Psoas muscle (tissue), 8 donors: ENCODE data around the gene SMARCA4. TPM values are rescaled to one million over a fixed set of nuclear protein-coding genes. Genes with fewer than 3 reads are reported as not detected.

Experiments
- ATAC-seq, 4 donors: fragments of 200-7000 bp; cut with Tn5 transposase; one replicate each; pipeline ENCODE4 v1.9.1; 2020; ENCODE audit warnings: moderate library complexity in 3 of 4, mild to moderate bottlenecking in 2 of 4
- DNase-seq, 2 donors: peaks; one replicate each; pipeline ENCODE4 v3.0.0-alpha.2; 2020
- H3K27ac ChIP-seq: fragments of 200-600 bp; one replicate; pipeline ENCODE4 v1.8.0; 2022
- H3K27me3 ChIP-seq, 3 donors: fragments of 200-600 bp in 1 of 3; one replicate each; pipeline versions ENCODE4 v1.6.1 to v1.8.0; 2013 to 2022; ENCODE audit warnings: low read length in 2 of 3, mild to moderate bottlenecking in 2 of 3, moderate library complexity in 1 of 3; ENCODE audit not compliant: insufficient read depth in 3 of 3
- H3K36me3 ChIP-seq, 2 donors: fragments of 200-600 bp in 1 of 2; one replicate each; pipeline versions ENCODE4 v1.6.1 to v1.8.0; 2013 to 2022; ENCODE audit warnings: low read depth in 1 of 2, mild to moderate bottlenecking in 1 of 2, moderate library complexity in 1 of 2; ENCODE audit not compliant: insufficient read depth in 1 of 2
- H3K4me1 ChIP-seq: fragments of 200-600 bp; one replicate; pipeline ENCODE4 v1.8.0; 2022
- H3K4me3 ChIP-seq: fragments of 200-600 bp; one replicate; pipeline ENCODE4 v1.8.0; 2022; ENCODE audit warnings: mild to moderate bottlenecking
- H3K9me3 ChIP-seq: fragments of 200-600 bp; one replicate; pipeline ENCODE4 v1.8.0; 2022
- CTCF ChIP-seq: fragments of 200-600 bp; IDR thresholded peaks from one replicate; pipeline ENCODE4 v1.8.0; 2022; ENCODE audit warnings: antibody characterized with exemption
- WGBS, 3 donors: extraction: QIAGEN DNeasy Blood & Tissue Kit; methylation state at CpG; one replicate each; pipeline versions ENCODE4 v1.1.6 to v1.1.7; 2013; 5-methylcytosine and 5-hydroxymethylcytosine counted together
- intact Hi-C, 2 donors: fragments of 100-400 bp; cut with DNase I; formaldehyde crosslinking; loops; one replicate each; pipeline versions ENCODE4 v1.11.0 to v1.14.2; 2022
- polyA plus RNA-seq, 3 donors: library from polyadenylated mRNA; stranded (reverse); fragments of 200-250 nt; gene quantifications; one replicate each; pipeline ENCODE4 v1.2.3, GENCODE V29; 2013
- total RNA-seq, 4 donors: library from RNA; stranded (reverse); fragmentation: NEBNext Ultra II Directional in 2 of 4; extraction: Animal tissue kit (Norgen Biotek cat#: 25700) in 2 of 4; gene quantifications; one replicate each; pipeline versions ENCODE4 v1.2.1 to v1.2.4, GENCODE V29; 2021 to 2023
- donor health status: healthy with polysubstance abuse.
- donor health status: DM: no; HTN: no; CAD: no; lungs with moderate emphysema.
- donor health status: Bipolar disorder and iron deficiency.
- donor health status: healthy.
- donor health status: DM: yes; HTN: yes; CAD: no.
- donor health status: DM: no; HTN: no; CAD: no.
- donor health status: DM: no; HTN: no; CAD: no.
- donor health status: DM: yes; HTN: yes; CAD: no.

SMARCA4 gene
- total and polyA plus RNA-seq, 7 donors: 34.8 to 124 (median 51.9) TPM

DNA sequence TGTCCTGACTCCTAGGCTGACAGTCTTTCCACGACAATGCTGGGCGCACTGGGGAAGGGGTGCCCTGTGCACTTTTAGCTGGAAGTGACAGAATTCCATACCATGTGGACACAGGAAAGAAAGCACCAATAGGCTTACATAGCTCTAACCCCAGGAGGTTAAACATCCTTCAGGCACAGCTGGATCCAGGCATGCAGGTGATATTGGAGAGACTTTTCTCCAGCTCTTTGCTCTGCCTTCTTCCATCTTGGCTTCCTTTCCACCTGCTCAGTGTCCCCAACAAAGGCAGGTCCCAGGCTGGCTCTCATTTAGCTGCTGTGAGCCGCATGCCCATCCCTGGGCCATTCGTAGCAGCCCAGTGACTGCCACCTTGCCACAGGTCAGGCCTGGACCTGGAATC lies 67.3 kb downstream of the SMARCA4 start:
- no peak overlapping the region for H3K4me3 ChIP-seq
- no peak overlapping the region for H3K27ac ChIP-seq
- H3K27me3 ChIP-seq: no peaks in the 10 kb centered on the region
- no peak for TF ChIP-seq CTCF
- H3K4me1 ChIP-seq: no peaks in the 10 kb centered on the region
- H3K36me3 ChIP-seq: peaks cover 5 to 98% of the 10 kb centered on the region in 2 donors
- DNase-seq (no peak), ATAC-seq (no peak)
- WGBS, 3 donors: 91 to 95% (median 91%) methylated on average over 4 of the region's 4 CpGs
- H3K9me3 ChIP-seq: no peaks in the 10 kb centered on the region
- intact Hi-C loops: no loop called here

- Histone ChIP-seq H3K9me3 (no peaks in the 10 kb centered on the region), H3K4me3 (no peak overlapping the region), H3K4me1 (peaks cover 14% of the 10 kb centered on the region), H3K27ac (no peak overlapping the region), H3K36me3 (peaks cover 0 to 96% of the 10 kb centered on the region in 2 donors), H3K27me3 (no peaks in the 10 kb centered on the region)
- no peak for DNase-seq
- no peak for ATAC-seq
- WGBS, 3 donors: 88 to 93% (median 90%) methylated on average over 21 of the region's 21 CpGs
- TF ChIP-seq CTCF: no peak
- intact Hi-C loops: no loop called here
Measured at GRCh38 chr19:11031421-11032070, 70.7 kb downstream of the SMARCA4 start.

DNA sequence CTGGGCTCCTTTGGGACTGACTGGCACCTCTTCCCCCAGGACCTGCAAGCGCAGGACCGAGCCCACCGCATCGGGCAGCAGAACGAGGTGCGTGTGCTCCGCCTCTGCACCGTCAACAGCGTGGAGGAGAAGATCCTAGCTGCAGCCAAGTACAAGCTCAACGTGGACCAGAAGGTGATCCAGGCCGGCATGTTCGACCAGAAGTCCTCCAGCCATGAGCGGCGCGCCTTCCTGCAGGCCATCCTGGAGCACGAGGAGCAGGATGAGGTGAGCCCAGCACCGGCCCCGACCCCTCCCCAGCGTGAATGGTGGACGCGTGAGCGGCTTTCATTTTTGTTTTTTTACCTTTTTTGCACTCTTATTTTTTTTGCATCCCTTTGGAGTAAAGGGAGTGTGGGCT lies 72.4 kb downstream of the SMARCA4 start:
- 90 to 92% (median 92%) methylated on average over 22 of the region's 22 CpGs for WGBS, 3 donors
- Histone ChIP-seq H3K4me3 (no peak overlapping the region), H3K36me3 (peaks cover 0 to 96% of the 10 kb centered on the region in 2 donors), H3K27me3 (no peaks in the 10 kb centered on the region), H3K4me1 (peaks cover 14% of the 10 kb centered on the region), H3K9me3 (no peaks in the 10 kb centered on the region), H3K27ac (no peak overlapping the region)
- intact Hi-C loops: no loop called here
- no peak for TF ChIP-seq CTCF
- ATAC-seq (no peak), DNase-seq (no peak)

DNA sequence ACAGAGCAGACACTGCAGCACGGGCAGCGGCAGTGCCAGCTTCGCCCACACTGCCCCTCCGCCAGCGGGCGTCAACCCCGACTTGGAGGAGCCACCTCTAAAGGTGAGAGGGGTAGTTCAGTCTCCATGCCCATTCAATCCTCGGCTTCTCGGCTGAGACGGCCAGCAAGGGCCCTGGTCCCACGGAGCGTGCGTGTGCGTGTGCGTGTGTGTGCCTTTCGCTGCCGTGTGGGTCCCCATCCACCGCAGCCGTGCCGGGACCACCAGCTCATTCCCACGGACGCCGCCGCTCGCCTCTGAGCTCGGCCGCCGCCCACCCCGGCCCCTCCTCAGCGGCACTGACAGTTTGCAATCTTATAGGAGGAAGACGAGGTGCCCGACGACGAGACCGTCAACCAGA lies 72.9 kb downstream of the SMARCA4 start:
- H3K4me3 ChIP-seq: no peak overlapping the region
- intact Hi-C loops: no loop called here
- no peaks in the 10 kb centered on the region for H3K9me3 ChIP-seq
- H3K36me3 ChIP-seq: peaks cover 0 to 95% of the 10 kb centered on the region in 2 donors
- no peak overlapping the region for H3K27ac ChIP-seq
- no peak for DNase-seq
- no peak for ATAC-seq
- 92 to 95% (median 93%) methylated on average over 34 to 35 of the region's 35 CpGs for WGBS, 3 donors
- no peak for TF ChIP-seq CTCF
- no peaks in the 10 kb centered on the region for H3K27me3 ChIP-seq
- H3K4me1 ChIP-seq: peaks cover 14% of the 10 kb centered on the region
